Measurements from ENCODE around the gene KIR2DL3. TPM values are rescaled to one million over a fixed set of nuclear protein-coding genes. Genes with fewer than 3 reads are reported as not detected.

The KIR2DL3 gene
- total RNA-seq, 1 experiment from 2014 or later: not detected

GRCh38 chr19:54791476-54791875 is 53.2 kb downstream of the KIR2DL3 start:
- WGBS (ENCODE audit: extremely low coverage, insufficient read length, low lambda C conversion rate): no CpG with 5 or more reads among the region's 6 CpGs

More at GRCh38 chr19:54791476-54791875, 53.2 kb downstream of the KIR2DL3 start:
- Histone ChIP-seq H2BK12ac (ENCODE audit: insufficient read length, low read depth, low read length) (no peak overlapping the region), H2AK5ac (ENCODE audit: insufficient read length, low read length) (no peak overlapping the region), H2AFZ (ENCODE audit: low read length) (no peak overlapping the region), H4K91ac (ENCODE audit: insufficient read length, low read depth, low read length) (no peak overlapping the region), H3K4ac (ENCODE audit: low read depth, low read length) (no peak overlapping the region), H3K9me3 (ENCODE audit: control insufficient read depth, low read depth, low read length) (peaks cover 78% of the 10 kb centered on the region), H3K23me2 (ENCODE audit: insufficient read length, low read depth, low read length, poor library complexity, severe bottlenecking) (no peaks in the 10 kb centered on the region), H4K5ac (ENCODE audit: insufficient read length, low read depth, low read length) (no peak overlapping the region), H3K27me3 (ENCODE audit: insufficient read depth, low read length) (no peaks in the 10 kb centered on the region), H2BK20ac (ENCODE audit: low read depth, low read length, poor library complexity, severe bottlenecking) (no peak overlapping the region), H3K18ac (ENCODE audit: insufficient read length, low read depth, low read length) (no peak overlapping the region), H3K79me1 (ENCODE audit: insufficient read depth, low read depth, low read length, poor library complexity, severe bottlenecking) (no peaks in the 10 kb centered on the region), H3K9ac (ENCODE audit: extremely low read depth, insufficient read length, low read length) (no peak overlapping the region), H2BK15ac (ENCODE audit: low read depth, low read length) (no peak overlapping the region), H3K4me1 (ENCODE audit: insufficient read depth, low read length) (no peaks in the 10 kb centered on the region), H3K14ac (ENCODE audit: insufficient read depth, low read length) (no peak overlapping the region), H3K4me2 (ENCODE audit: insufficient read depth, insufficient read length, low read length) (no peak overlapping the region), H3K79me2 (ENCODE audit: insufficient read depth, low read length) (no peaks in the 10 kb centered on the region), H3K27ac (ENCODE audit: insufficient read length, low read depth, low read length) (no peak overlapping the region), H3K23ac (ENCODE audit: insufficient read length, low read depth, low read length) (no peak overlapping the region), H4K20me1 (ENCODE audit: control insufficient read depth, insufficient read depth, insufficient read length) (no peaks in the 10 kb centered on the region), H3K56ac (ENCODE audit: insufficient read length, low read depth, low read length) (no peak overlapping the region), H2BK120ac (ENCODE audit: low read depth, low read length, poor library complexity, severe bottlenecking) (no peak overlapping the region), H2BK5ac (ENCODE audit: insufficient read length, low read length) (no peak overlapping the region), H3T11ph (ENCODE audit: low read length) (no peak overlapping the region), H4K8ac (replicated peaks; ENCODE audit: insufficient read length, low read depth, low read length) (no peak overlapping the region)
- H3K27me3 Mint-ChIP-seq (ENCODE audit: low read depth): peaks cover 6% of the 10 kb centered on the region
- H3K9me3 Mint-ChIP-seq: peaks cover 38 to 54% of the 10 kb centered on the region in 2 experiments
- no peak overlapping the region for H3K4me3 Mint-ChIP-seq
- TF ChIP-seq CTCF (conservative IDR thresholded peaks at IDR 0.05): no peak
- no peak overlapping the region for H3K27ac Mint-ChIP-seq
- peaks cover 0 to 37% (median 7%) of the 10 kb centered on the region in 3 experiments; a peak in 6 of 7 replicates for H3K36me3 Mint-ChIP-seq (ENCODE audit: insufficient read depth in 1 of 3, low read depth in 3 of 3)
- no peak for DNase-seq
- H3K4me1 Mint-ChIP-seq: no peaks in the 10 kb centered on the region

All from H9 (cell line).